HG03095 (cell line): ENCODE measurements around the gene FRY.

Source experiments
- ATAC-seq: cut with Tn5 transposase; IDR thresholded peaks from one replicate; pipeline ENCODE4 v1.9.1; 2021; ENCODE audit warnings: moderate library complexity; ENCODE audit not compliant: unreplicated experiment

FRY gene

GRCh38 chr13:32164622-32165268 is 133.2 kb downstream of the FRY start:
- no peak for ATAC-seq

GRCh38 chr13:32165796-32166195 is 134.2 kb downstream of the FRY start:
- no peak for ATAC-seq

GRCh38 chr13:32168131-32168530 is 136.6 kb downstream of the FRY start:
- ATAC-seq, result no peak

- ATAC-seq, result no peak
These were observed 139.3 kb downstream of the FRY start for GRCh38 chr13:32170841-32171240.

GRCh38 chr13:32173881-32174280 is 142.3 kb downstream of the FRY start:
- no peak for ATAC-seq

- no peak for ATAC-seq
These were observed 142.8 kb downstream of the FRY start for GRCh38 chr13:32174366-32174765.

GRCh38 chr13:32175307-32175706 is 143.7 kb downstream of the FRY start:
- no peak for ATAC-seq

- no peak for ATAC-seq
These were observed 144.4 kb downstream of the FRY start for GRCh38 chr13:32175943-32176342.

GRCh38 chr13:32176696-32177095 is 145.1 kb downstream of the FRY start:
- no peak for ATAC-seq

GRCh38 chr13:32178763-32179162 is 147.2 kb downstream of the FRY start:
- ATAC-seq, result no peak

- no peak for ATAC-seq
These were observed 148.1 kb downstream of the FRY start for GRCh38 chr13:32179708-32180107.

GRCh38 chr13:32187651-32188050 is 156.1 kb downstream of the FRY start:
- ATAC-seq, result no peak

- ATAC-seq, result no peak
These were observed 160.0 kb downstream of the FRY start for GRCh38 chr13:32191452-32191998.

GRCh38 chr13:32195713-32196112 is 164.1 kb downstream of the FRY start:
- ATAC-seq, result no peak

- no peak for ATAC-seq
These were observed 167.6 kb downstream of the FRY start for GRCh38 chr13:32199168-32199567.

GRCh38 chr13:32200741-32201140 is 169.2 kb downstream of the FRY start:
- ATAC-seq, result no peak

- no peak for ATAC-seq
These were observed 170.2 kb downstream of the FRY start for GRCh38 chr13:32201809-32202208.

GRCh38 chr13:32202268-32202667 is 170.7 kb downstream of the FRY start:
- ATAC-seq, result no peak

GRCh38 chr13:32203221-32203620 is 171.6 kb downstream of the FRY start:
- no peak for ATAC-seq

GRCh38 chr13:32203736-32204135 is 172.2 kb downstream of the FRY start:
- ATAC-seq, result no peak

- no peak for ATAC-seq
These were observed 174.0 kb downstream of the FRY start for GRCh38 chr13:32205431-32206096.

GRCh38 chr13:32206097-32206740 is 174.6 kb downstream of the FRY start:
- no peak for ATAC-seq
